Left lung (tissue), 10 donors: Measurements from ENCODE around the gene WNT9A. TPM values are rescaled to one million over a fixed set of nuclear protein-coding genes. Genes with fewer than 3 reads are reported as not detected.

Experiments
- ATAC-seq: fragments of 200-7000 bp; cut with Tn5 transposase; one replicate; pipeline ENCODE4 v1.9.1; 2020; ENCODE audit warnings: moderate library complexity
- DNase-seq, 4 donors: peaks; one replicate each; pipeline ENCODE4 v3.0.0-alpha.2; 2013 to 2020
- H3K27ac ChIP-seq, 2 donors: fragments of 200-600 bp; sonication (generic) in 1 of 2; one replicate each; pipeline versions ENCODE4 v1.5.0 to v1.8.0; 2020 to 2021
- H3K27me3 ChIP-seq, 2 donors: fragments of 200-600 bp; sonication (generic) in 1 of 2; one replicate each; pipeline versions ENCODE4 v1.5.0 to v1.8.0; 2020 to 2021
- H3K36me3 ChIP-seq, 2 donors: fragments of 200-600 bp; sonication (generic) in 1 of 2; one replicate each; pipeline versions ENCODE4 v1.5.0 to v1.8.0; 2020 to 2021
- H3K4me1 ChIP-seq, 2 donors: fragments of 200-600 bp; one replicate each; pipeline ENCODE4 v1.8.0; 2021
- H3K4me3 ChIP-seq, 2 donors: fragments of 200-600 bp; sonication (generic) in 1 of 2; one replicate each; pipeline versions ENCODE4 v1.5.0 to v1.8.0; 2020 to 2021; ENCODE audit warnings: mild to moderate bottlenecking in 1 of 2
- H3K9me3 ChIP-seq, 2 donors: fragments of 200-600 bp; sonication (generic) in 1 of 2; one replicate each; pipeline versions ENCODE4 v1.5.0 to v1.8.0; 2020 to 2021
- CTCF ChIP-seq, 2 donors: fragments of 200-600 bp; sonication (generic) in 1 of 2; IDR thresholded peaks; one replicate each; pipeline versions ENCODE4 v1.5.0 to v1.8.0; 2021; ENCODE audit warnings: antibody characterized with exemption in 2 of 2
- intact Hi-C, 2 donors: fragments of 100-400 bp; cut with DNase I; formaldehyde crosslinking; loops; one replicate each; pipeline versions ENCODE4 v1.11.2 to v1.14.2; 2022
- polyA plus RNA-seq, 6 donors: library from polyadenylated mRNA; unstranded; fragments of 120-200 nt; gene quantifications; one replicate each; pipeline ENCODE4 v1.2.1, GENCODE V29; 2013; ENCODE audit not compliant: insufficient read length in 6 of 6
- total RNA-seq, 2 donors: library from RNA; stranded (reverse); fragmentation: NEBNext Ultra II Directional; extraction: Animal tissue kit (Norgen Biotek cat#: 25700); gene quantifications; one replicate each; pipeline ENCODE4 v1.2.1, GENCODE V29; 2021
- donor health status: DM: no; HTN: yes; CAD: no.
- donor health status: DM: no; HTN: no; CAD: no.

WNT9A gene
- total and polyA plus RNA-seq, 8 donors = 2.1 to 8.5 (median 2.9) TPM

DNA sequence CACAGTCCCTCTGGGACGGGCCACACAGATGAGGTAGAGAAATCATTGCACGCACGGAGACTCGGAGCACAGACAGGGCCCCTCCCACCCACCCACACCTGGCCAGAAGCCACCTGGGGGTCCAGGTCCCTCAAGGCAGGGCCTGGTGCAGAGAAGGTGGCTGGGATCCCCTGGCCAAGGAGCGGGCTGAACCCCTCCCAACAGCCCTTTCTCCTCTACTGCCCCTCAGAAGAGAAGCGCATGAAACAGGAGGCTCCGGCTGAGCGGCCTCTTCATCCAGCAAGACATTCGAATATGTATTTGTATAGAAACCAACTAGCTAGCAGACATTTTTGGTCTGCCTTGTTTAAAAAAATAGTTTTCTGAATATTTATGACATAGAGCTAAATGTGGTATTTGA is 29.0 kb downstream of the WNT9A start:
- no peak for TF ChIP-seq CTCF (IDR thresholded peaks at IDR 0.05)
- Histone ChIP-seq H3K27ac (no peak overlapping the region), H3K27me3 (peaks cover 0 to 4% of the 10 kb centered on the region in 2 donors), H3K4me3 (no peak overlapping the region), H3K9me3 (no peaks in the 10 kb centered on the region), H3K36me3 (no peaks in the 10 kb centered on the region), H3K4me1 (no peaks in the 10 kb centered on the region)
- ATAC-seq (no peak), DNase-seq (peak in 1 of 4 donors; percentile 51)
- intact Hi-C loops = no loop called here

GRCh38 chr1:227918083-227918700 is 29.5 kb downstream of the WNT9A start:
- TF ChIP-seq CTCF (IDR thresholded peaks at IDR 0.05) = no peak
- intact Hi-C loops = no loop called here
- Histone ChIP-seq H3K4me3 (no peak overlapping the region), H3K27me3 (peaks cover 0 to 6% of the 10 kb centered on the region in 2 donors), H3K4me1 (no peaks in the 10 kb centered on the region), H3K27ac (no peak overlapping the region), H3K9me3 (no peaks in the 10 kb centered on the region), H3K36me3 (no peaks in the 10 kb centered on the region)
- DNase-seq = peak in 1 of 4 donors; percentile 23
- no peak for ATAC-seq

GRCh38 chr1:227917081-227917950 is 30.4 kb downstream of the WNT9A start:
- no peak for ATAC-seq
- TF ChIP-seq CTCF (IDR thresholded peaks at IDR 0.05) = no peak
- no peaks in the 10 kb centered on the region for H3K9me3 ChIP-seq
- no peaks in the 10 kb centered on the region for H3K36me3 ChIP-seq
- H3K4me1 ChIP-seq = no peaks in the 10 kb centered on the region
- peaks cover 0 to 11% of the 10 kb centered on the region in 2 donors for H3K27me3 ChIP-seq
- DNase-seq = peak in 1 of 4 donors; percentile 57
- no peak overlapping the region for H3K4me3 ChIP-seq
- H3K27ac ChIP-seq = no peak overlapping the region
- intact Hi-C loops = no loop called here

DNA sequence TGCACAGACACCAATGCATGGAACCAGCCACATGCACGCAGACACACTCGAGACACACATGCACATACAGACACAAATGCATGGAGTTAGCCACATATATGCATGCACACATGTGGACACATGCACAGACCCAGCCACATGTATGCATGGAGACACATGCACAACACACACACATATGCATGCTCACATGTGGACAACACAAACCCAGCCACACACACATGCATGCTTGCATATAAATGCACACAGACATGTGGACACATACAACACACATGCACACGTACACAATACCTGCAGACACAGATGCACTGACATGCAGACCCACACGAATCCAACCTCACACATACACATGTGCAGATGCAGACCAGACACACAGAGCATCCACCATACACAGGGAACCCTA is 31.1 kb downstream of the WNT9A start:
- intact Hi-C loops = no loop called here
- peaks cover 0 to 11% of the 10 kb centered on the region in 2 donors for H3K27me3 ChIP-seq
- ATAC-seq (no peak), DNase-seq (no peak)
- no peaks in the 10 kb centered on the region for H3K4me1 ChIP-seq
- H3K9me3 ChIP-seq = no peaks in the 10 kb centered on the region
- no peak for TF ChIP-seq CTCF (IDR thresholded peaks at IDR 0.05)
- no peak overlapping the region for H3K4me3 ChIP-seq
- H3K27ac ChIP-seq = no peak overlapping the region
- no peaks in the 10 kb centered on the region for H3K36me3 ChIP-seq
